Measurements from ENCODE around the gene FIBCD1.
"Not testable (repeated sequence)": the region's sequence is repeated elsewhere in the genome, so short reads cannot be mapped to it uniquely, and the experiment has no call there.

FIBCD1 gene

DNA sequence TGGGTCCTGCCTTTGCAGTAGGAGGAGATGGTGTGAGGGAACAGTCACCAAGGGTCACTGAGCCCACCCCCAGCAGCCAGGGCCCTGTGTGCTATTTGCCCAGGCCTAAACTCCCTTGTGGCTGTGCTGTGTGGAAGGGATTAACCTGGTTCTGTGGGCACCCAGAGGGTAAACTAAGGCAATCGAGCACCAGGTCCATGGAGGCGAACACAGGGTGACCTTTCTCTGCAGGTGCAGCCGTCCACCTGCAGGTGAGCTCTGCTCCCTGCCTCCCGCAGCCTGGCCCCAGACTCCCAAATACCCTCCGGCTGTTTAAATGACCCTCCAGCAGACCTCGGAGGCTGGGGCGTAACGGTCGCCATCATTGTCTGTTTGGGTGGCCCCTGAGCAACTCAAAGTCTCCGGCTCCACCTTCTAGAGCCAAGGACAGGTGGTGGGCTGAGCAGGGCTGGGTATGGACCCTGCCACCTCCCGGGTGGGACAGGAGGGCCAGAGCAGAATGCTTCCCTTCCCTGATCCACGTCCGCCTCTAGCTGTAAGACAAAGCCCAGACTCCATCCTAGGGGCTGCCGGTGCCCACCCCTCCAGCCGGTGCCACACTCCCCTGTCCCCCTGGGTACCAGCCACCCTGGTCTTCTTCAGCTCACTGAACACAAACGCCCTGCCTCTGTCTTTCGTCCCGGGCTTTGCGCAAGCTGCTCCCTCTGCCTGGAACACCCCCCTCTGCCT lies 34.1 kb upstream of the FIBCD1 start:
- DNase-seq = no peak

DNA sequence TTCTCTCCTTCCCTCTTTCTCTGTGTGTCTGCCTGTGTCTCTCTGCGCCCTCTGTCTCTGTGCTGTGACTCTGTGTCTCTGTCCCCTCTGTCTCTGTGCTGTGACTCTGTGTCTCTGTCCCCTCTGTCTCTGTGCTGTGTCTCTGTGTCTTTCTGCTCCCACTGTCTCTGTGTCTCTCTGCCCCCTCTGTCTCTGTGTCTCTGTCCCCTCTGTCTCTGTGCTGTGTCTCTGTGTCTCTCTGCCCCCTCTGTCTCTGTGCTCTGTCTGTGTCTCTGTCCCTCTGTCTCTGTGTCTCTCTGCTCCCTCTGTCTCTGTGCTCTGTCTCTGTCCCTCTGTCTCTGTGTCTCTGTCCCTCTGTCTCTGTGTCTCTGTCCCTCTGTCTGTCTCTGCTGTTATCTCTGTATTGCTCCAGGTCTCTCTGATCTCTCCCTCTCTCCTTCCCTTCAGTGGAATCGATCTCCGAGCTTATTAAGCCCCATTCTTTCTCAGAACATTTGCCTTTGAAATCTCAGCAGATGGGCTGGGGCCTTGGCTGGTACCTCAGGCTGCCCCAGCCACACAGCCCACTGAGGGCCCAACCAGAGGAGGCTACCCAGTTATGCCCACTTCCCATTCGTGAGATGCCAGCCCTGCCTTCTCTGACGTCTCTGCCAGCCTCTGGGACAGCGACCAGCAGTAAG lies 33.4 kb upstream of the FIBCD1 start:
- DNase-seq = no peak

DNA sequence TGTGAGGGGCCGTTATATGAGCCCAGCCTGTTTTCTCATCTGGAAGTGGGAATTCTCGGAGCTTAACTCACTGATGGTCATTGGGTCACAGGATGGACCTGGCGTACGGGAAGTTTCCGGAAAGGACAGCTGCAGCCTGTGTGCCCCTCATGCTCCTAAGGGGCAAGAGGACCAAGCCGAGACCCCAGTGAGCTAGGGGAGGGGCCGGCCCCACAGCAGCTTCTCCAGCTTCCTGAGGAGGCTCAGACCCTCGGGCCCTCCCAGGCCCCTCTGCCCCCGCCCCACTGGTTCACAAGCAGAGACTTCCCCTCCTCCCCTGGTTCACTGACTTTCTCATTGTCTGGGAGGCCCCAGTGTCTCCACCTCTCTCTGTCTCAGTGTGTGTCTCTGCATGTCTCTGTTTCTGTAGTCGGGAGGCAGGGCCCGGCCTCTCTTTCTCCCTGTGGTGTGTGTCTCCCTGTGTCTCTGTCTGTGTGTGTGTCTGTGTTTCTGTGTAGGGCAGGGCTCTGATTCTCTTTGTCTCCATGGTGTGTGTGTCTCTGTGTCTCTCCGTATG lies 32.3 kb upstream of the FIBCD1 start:
- no peak for DNase-seq

DNA sequence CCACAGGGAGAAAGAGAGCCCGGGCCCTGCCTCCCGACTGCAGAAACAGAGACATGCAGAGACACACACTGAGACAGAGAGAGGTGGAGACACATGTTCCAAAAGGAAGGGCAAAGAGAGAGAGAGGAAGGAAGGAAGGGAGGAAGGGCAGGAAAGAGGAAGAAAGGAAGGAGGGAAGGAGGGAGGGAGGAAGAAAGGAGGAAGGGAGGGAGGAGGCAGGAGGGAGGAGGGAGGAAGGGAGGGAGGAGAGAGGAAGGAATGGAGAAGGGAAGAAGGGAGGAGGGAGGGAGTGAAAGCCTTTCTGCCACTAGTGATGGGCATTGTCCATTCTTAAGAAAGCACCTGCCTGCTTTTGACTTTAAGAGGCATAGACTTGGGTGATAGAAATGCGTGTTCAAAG lies 31.8 kb upstream of the FIBCD1 start:
- no peak for DNase-seq

DNA sequence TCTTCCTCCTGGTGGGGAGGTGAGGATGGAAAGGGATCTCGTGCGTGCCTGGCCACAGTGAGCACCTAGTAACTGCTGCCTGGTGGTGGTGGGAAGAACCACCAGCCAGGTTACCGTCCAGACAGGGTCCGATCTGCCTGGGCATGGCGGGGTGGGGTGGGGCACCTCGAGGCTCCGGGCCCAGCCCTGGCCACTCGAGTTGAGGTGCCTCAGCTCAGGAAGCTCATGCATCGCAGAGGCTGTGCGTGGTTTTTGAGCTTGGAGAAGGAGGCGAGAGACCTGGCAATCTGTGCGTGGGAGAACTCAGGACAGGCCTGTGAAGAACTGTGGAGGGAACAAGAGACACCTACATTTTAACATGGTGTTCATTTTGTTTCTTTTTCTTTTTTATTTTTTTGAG lies 31.0 kb upstream of the FIBCD1 start:
- no peak for DNase-seq

DNA sequence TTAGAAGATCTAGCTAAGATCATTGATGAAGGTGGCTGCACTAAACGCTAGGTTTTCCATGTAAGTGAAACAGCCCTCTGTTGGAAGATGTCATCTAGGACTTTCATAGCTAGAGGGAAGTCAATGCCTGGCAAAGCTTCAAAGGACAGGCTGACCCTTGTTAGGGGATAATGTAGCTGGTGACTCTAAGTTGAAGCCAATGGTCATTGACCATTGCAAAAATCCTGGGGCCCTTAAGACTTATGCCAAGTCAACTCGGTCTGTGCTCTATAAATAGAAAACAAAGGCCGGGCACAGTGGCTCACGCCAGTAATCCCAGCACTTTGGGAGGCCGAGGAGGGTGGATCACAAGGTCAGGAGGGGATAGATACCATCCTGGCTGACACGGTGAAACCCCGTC lies 26.6 kb upstream of the FIBCD1 start:
- DNase-seq = no peak

DNA sequence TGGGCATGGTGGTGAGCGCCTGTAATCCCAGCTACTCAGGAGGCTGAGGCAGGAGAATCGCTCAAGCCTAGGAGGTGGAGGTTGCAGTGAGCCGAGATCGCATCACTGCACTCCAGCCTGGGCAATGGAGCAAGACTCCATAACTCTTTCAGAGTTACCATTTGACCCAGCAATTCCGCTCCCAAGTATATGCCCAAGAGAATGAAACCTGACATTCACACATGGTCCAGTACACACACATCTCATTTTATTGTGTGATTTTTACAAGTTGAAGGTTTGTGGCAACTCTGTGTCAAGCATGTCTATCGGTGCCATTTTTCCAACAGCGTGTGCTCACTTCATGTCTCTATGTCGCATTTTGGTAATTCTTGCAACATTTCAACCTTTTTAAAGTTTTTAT lies 24.9 kb upstream of the FIBCD1 start:
- DNase-seq = no peak

DNA sequence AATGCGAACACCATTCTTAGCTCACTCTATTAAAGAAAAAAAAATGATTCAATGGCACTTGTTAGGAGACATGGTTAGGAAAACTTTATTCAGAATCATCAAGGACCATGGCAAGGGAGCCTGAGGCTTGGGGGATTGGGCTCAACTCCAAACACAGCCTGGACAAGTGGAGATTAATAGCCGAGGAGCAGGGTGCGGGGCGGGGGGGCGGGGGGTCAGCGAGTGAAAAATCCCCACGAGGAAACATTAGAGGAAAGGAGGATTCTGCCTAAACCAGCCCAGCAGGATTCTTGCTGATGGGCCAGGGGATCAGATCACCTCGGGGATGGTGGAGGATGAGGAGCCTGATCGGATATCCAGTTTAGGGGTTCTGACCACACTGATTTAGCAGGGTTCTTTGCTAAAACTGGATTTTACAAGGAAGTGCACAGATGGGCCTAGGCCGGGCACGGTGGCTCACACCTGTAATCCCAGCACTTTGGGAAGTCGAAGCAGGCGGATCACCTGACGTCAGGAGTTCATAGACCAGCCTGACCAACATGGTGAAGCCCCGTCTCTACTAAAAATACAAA lies 24.4 kb upstream of the FIBCD1 start:
- DNase-seq = no peak

DNA sequence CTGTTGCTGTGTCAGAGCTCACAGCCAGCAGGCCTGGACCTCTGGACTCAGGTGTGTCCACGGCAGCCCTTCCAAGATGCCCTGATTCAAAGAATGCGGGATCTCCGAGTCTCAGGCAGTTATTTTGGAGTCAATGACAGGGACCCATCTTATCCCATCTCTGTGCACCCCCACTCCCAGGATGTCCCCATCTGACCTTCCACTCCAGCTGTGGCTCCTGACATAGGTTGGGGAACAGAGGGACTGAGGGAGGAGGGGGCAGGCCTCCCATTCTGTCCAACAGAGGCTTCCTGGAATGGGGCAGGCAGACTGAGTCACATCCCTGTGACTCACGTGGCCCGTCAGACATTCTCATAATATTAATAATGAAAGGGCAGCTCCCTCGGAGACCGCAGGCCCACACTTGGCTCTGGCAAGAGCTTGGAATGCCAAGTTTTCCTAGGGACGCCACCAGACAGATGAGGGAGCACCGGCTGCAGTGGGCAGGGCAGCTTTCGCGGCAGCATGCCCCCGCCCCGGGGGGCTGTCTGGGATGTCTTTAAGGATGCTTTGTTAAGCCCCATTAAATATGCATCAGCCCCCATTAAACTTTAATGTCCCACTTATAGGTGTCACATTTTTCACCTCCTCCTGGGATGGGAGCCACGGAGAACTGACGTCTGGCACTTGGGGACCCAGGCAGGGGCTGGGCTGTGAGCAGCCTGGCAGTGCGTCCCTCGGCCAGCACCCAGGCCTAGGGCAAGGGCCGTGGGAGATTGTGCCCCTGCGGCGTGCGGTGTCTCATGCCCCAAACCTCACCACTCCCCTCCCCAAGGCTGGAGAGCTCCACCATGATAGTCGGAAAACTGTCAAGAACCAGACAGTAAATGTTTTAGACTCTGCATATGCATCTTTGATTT lies 23.6 kb upstream of the FIBCD1 start:
- no peak for DNase-seq

DNA sequence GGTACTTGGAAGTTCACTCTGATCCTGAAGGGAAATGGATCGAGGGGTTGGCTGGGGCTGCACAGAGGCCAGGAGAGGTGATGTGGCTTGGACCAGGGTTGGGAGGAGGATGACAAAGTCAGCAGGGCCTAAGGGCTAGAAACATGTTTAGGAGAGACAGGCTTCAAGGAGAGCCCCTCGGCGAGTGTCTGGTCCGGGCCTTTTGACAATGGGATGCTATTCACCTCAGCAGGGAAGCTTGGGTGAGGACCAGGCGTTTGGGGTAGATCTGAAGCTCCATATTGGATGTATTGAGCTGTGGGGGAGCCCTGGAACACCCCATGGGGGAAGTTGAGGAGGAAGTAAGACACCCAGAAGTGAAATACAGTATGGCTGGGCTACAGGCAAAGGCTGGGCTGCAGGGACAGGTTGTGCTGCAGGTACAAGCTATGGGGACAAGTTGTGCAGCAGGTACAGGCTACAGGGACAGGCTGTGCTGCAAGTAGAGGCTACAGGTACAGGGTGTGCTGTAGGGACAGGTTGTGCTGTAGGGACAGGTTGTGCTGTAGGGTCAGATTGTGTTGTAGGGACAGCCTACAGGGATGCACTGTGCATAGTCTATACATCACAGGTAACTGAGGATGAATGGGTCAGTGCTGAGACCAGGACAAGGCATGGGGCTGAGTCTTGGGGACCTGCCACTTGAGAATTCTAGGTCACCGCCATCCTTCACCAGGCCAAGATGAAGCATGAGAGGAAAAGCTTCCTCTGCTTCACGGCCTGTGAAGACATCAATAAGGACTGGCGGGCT lies 22.7 kb upstream of the FIBCD1 start:
- DNase-seq = no peak

DNA sequence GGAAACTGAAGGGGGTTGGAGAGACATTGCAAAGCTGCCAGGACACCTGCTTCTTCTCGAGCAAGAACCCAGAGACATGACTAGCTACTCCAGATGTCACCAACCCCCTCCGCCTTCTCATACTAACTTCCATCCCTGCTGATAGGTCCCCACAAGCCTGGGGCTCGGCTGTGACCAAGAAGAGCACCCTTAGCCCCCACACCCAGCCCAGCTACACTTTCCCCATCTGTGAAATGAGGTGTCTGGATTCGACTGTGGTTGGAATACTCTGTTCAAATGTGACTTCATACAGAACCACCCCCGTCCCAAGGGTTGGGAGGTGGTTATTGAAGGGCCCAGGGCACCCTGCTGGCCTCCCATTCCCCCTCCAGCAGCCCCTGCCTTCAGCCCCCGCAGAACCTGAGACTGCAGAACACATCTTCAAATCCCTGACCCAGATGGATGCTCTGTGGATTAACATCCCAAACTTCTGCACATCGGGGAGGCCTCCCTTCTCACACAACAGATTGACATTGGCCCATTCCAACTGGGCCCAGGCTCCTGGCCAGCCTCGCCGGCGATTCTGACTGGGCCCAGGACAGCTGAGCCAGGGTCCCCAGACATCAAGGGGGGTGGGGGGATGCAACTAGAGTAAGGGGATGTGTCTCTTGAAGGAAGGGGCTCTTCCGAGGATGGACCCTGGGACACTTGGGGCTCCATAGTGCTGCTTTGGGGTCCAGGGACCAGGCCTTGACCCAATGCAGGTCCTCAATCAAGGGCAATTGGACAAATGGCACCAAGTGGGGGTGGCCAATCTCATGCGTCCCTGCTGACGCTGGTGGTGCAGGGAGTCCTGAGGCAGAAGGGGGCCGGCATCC lies 21.7 kb upstream of the FIBCD1 start:
- no peak for DNase-seq

DNA sequence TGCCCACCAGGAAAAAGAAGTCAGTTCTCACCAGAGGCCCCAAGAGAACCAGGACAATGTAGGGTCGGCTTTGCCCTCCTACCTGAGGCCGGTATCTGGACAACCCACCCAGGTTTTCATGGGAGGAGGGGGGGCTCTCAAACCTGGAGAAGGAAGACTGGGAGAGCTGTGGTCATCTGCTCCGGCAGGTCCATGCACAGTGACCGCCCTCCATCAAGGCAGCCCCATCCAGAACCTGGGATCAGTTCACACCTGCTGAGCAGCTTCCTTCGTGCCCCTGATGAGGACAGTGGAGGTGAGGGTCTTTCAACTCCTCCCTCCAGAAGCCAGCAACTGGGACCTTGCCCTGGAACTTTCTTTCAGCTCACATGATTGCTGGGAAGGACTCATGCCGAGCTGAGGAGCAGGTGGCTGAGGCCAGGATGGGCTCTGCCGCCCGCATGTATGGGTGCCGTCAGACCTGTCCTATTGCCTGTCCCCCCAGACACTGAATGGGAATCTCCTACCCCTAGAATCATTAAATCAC lies 20.8 kb upstream of the FIBCD1 start:
- no peak for DNase-seq

DNA sequence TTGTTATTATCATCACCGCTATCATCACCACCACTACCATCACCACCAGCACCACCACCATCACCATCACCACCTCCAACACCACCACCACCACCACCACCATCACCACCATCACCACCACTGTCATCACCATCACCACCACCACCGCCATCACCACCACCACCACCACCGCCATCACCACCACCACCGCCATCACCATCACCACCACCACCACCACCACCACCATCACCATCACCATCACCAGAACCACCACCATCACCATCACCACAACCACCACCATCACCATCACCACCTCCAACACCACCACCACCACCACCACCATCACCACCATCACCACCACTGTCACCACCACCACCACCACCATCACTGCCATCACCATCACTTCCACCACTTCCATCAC lies 19.5 kb upstream of the FIBCD1 start:
- DNase-seq = not testable (repeated sequence)

DNA sequence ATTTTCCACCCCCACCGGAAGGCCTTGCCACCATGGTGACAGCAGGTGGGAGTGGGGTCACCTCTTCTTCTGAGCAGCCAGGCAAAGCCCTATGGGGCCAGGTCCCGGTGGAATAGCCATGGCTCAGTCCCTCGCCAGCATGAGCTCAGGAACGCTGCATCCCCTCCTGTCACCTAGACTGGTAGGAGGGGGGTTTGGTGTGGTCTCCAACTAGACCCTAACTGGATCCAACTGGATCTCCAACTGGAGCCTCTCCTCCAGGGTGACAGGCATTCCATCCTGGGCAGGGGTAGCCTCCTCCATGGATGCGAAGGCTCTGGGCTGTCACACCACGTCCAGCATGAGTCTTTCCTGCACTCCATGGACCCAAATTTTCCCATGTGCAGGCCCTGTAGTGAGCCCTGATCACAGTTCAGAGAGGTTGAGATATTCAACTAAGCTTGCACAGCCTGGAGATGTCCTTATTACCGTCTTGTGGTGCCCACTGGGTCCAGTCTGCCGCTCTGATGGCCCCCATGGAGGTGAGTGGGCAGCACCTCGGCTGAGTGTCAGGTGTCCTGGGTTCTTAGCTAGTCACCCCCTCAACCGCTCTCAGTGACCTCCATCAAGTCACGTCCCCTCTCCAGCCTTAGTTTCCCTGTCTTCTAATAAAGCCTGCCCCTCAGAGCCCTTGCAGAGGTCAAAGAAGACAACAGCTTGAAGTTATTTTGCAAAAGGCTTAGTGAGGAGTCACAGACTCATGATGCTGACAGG lies 18.6 kb upstream of the FIBCD1 start:
- no peak for DNase-seq

DNA sequence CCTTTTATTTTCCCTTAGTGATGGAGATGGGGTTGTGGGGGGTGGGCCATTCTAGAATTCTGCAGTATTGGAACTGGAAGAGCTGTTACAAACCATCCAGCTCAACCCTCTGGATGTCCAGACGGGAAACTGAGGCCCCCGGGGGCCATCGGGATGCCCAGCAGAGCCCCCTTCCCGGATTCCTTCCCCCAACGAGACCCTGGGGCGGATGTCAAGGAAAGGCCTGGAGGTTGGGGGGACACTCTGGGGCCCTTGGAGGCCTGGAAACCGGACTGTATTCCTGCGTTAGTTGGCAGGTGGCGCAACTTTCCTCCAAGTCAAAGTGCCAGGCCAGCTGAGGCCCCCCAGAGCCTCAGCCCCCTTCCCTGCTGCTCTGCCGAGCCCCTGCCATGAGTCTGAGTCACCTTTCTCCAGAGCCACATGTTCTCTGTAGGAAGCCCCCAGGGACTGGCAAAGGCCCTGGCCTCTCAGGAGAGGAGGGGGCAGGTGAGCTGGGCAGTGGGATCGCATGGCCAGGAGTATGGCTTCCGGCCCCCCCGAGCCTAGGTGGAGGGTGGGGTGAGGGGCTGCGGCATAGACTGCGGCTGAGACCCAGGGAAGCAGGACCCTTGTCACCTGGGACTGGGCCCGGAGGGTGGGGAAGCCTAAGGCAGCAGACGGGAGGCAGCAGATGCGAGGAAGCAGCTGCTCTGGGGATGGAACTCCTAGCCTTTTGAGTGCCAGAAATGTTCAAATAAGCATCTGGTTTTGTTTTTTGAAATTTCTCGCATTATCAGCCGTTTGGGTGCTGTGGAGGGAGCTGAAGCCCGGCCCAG lies 17.8 kb upstream of the FIBCD1 start:
- no peak for DNase-seq

DNA sequence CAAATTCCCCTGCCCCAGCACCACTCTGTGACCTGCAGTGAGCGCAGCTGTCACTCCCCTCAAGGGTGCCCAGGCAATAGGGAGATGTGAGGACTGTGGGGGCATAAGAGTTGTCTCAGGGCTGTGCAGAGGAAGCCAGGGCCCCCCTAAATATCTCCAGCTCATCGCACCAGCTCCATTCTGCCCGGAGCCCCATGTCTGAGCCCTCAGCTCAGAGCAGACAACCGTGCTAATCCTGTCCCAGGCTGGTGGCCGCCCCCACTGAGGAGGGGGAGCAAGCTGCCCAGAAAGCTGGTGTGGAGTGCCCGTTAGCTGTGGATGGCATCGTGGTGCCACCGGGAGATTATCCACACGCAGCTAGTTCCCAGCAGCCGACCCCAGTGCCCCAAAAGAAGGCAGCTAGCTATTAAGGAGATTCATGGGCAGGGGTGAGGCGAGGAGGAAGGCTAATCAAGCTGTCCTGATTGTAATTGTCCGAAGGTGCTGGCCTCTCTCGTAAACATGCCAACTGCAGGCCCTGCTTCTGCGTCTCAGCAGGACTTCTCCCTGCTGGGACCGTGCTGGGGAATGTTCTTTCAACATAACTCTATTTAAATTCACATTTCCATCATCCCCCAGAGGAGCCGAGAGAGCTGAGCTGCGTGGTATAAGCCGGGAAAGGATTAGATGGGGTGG lies 17.0 kb upstream of the FIBCD1 start:
- DNase-seq = no peak

DNA sequence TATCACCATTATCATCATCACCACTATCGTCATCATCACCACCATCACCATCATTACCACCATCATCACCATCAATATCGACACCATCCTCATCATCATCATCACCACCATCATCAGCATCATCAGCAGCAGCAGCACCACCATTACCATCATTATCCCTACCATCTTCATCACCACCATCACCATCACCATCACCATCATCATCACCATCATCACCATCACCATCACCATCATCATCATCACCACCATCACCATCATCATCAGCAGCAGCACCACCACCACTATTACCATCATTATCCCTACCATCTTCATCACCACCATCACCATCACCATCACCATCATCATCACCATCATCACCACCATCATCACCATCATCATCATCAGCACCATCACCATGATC lies 15.9 kb upstream of the FIBCD1 start:
- DNase-seq = not testable (repeated sequence)

DNA sequence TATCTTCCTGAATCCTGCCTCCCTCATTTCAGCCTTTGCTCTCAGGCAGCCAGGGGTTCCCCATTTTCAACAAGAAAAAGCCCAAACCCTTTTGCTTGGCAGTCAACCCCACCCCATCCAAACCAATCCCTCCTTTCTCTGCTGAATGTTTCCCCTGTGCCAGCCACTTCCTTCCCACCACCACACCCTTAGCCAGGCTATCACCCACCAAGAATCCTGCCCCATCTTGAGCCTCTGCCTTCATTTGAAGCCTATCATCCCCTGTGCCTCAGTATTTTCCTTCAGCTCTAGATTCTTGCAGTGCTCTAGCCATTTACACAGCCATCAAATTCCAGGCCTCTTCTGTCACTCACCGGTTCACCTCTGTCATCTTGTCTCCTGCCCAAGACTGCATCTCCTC lies 15.3 kb upstream of the FIBCD1 start:
- no peak for DNase-seq

All from hematopoietic multipotent progenitor cell treated with erythropoietin and hydrocortisone succinate and interleukin-3 and kit ligand, for 8 days (in vitro differentiated cells).